Vagina (tissue), 2 donors: ENCODE results near the gene PALLD. TPM values are rescaled to one million over a fixed set of nuclear protein-coding genes. Genes with fewer than 3 reads are reported as not detected.

ENCODE experiments used
- DNase-seq, 2 donors: peaks; one replicate each; pipeline ENCODE4 v3.0.0-alpha.2; 2017; ENCODE audit errors: extremely low spot score in 2 of 2
- H3K27ac ChIP-seq: fragments of 200-600 bp; sonication (generic); one replicate; pipeline ENCODE4 v1.5.1; 2019
- H3K27me3 ChIP-seq: fragments of 200-600 bp; sonication (generic); one replicate; pipeline ENCODE4 v1.5.1; 2019
- H3K36me3 ChIP-seq, 2 donors: fragments of 200-600 bp; sonication (generic); one replicate each; pipeline ENCODE4 v1.5.1; 2017 to 2019
- H3K4me1 ChIP-seq: fragments of 200-600 bp; sonication (generic); one replicate; pipeline ENCODE4 v1.5.1; 2019
- H3K4me3 ChIP-seq, 2 donors: fragments of 200-600 bp; sonication (generic); 1 replicate in 1 of 2; 2 replicates in 1 of 2; pipeline ENCODE4 v1.5.1; 2016 to 2019
- H3K9me3 ChIP-seq: fragments of 200-600 bp; sonication (generic); one replicate; pipeline ENCODE4 v1.5.1; 2019
- POLR2A ChIP-seq, 2 donors: fragments of 450-650 bp; IDR thresholded peaks; one replicate each; pipeline ENCODE4 v1.6.1; 2017; ENCODE audit warnings: antibody characterized with exemption in 2 of 2, mild to moderate bottlenecking in 2 of 2, moderate library complexity in 2 of 2
- POLR2AphosphoS5 ChIP-seq, 2 donors: sonication (generic); formaldehyde crosslinking; IDR thresholded peaks; one replicate each; pipeline ENCODE4 v1.9.0; 2017; ENCODE audit warnings: antibody characterized with exemption in 2 of 2, mild to moderate bottlenecking in 2 of 2, low read depth in 1 of 2; ENCODE audit not compliant: insufficient read depth in 1 of 2
- intact Hi-C: fragments of 100-400 bp; cut with DNase I; formaldehyde crosslinking; loops from one replicate; pipeline ENCODE4 v1.15.1; 2023
- total RNA-seq: library from RNA; depleted of rRNA; stranded (reverse); fragments of >200 nt; gene quantifications from one replicate; pipeline ENCODE4 v1.2.3, GENCODE V29; 2016
- TF ChIP-seq, protein P1 (sequence below), 3 experiments: fragments of 450-650 bp in 2 of 3; fragments of 200-600 bp in 1 of 3; sonication (generic) in 1 of 3; IDR thresholded peaks; one replicate each; pipeline ENCODE4 v1.5.1; 2017 to 2019; ENCODE audit warnings: antibody characterized with exemption in 3 of 3, mild to moderate bottlenecking in 2 of 3, moderate library complexity in 2 of 3

PALLD gene
- total RNA-seq, 1 donor from 2014 or later = 229 TPM

DNA sequence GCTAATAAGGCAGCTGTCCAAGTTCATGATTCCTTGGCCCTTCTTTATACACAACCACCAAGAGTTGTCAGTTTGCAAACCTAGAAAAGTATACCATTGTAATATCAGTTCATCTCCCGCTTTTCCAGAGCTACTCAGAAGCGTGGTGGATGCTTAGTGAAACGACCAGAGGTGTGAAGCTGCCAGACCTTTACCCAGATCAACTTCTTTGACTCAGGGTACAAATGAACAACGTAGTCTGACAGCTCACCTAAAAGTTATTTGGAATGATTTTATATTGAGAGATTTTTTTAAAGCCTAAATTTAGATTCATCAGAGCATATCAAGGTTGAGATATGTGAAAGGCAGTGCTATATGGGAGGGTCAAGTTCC, 343.5 kb downstream of the PALLD start:
- Histone ChIP-seq H3K27me3 (no peaks in the 10 kb centered on the region), H3K4me1 (peaks cover 86% of the 10 kb centered on the region), H3K36me3 (no peaks in the 10 kb centered on the region), H3K4me3 (no peak overlapping the region), H3K27ac (peak overlapping the region; percentile 92), H3K9me3 (no peaks in the 10 kb centered on the region)
- TF ChIP-seq POLR2A (IDR thresholded peaks at IDR 0.05) (no peak), POLR2AphosphoS5 (IDR thresholded peaks at IDR 0.05; ENCODE audit: insufficient read depth in 1 of 2, low read depth in 1 of 2) (no peak)
- TF ChIP-seq, protein P1, sequence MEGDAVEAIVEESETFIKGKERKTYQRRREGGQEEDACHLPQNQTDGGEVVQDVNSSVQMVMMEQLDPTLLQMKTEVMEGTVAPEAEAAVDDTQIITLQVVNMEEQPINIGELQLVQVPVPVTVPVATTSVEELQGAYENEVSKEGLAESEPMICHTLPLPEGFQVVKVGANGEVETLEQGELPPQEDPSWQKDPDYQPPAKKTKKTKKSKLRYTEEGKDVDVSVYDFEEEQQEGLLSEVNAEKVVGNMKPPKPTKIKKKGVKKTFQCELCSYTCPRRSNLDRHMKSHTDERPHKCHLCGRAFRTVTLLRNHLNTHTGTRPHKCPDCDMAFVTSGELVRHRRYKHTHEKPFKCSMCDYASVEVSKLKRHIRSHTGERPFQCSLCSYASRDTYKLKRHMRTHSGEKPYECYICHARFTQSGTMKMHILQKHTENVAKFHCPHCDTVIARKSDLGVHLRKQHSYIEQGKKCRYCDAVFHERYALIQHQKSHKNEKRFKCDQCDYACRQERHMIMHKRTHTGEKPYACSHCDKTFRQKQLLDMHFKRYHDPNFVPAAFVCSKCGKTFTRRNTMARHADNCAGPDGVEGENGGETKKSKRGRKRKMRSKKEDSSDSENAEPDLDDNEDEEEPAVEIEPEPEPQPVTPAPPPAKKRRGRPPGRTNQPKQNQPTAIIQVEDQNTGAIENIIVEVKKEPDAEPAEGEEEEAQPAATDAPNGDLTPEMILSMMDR (IDR thresholded peaks at IDR 0.05) = no peak
- intact Hi-C loops = no loop called here
- no peak for DNase-seq

DNA sequence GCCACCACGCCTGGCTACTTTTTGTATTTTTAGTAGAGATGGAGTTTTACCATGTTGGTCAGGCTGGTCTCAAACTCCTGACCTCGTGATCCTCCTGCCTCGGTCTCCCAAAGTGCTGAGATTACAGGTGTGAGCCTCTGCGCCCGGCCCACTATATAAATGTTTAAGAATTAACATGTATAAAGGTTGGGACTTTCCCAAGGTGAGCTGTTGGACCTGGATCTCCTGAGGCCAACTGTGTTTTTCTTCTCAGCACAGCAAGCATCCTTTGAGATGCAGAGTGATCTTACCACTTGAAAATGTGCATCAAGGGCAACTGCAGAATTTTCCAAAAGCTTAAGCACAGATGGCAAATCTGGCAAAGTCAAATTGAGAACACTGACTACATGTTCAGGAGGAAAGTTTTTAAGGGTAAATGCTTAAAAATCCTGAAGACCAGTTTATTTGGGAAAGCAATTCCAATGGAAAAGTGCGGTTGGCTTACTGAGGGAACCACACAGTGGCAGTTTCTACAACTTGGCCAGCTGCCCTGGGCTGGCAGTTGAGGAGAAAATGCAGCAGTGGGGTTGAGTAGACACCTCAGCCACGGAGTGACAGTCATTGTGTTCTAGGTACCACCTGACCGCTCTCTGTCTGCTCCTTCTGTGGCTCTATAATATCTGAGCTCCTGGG, 344.3 kb downstream of the PALLD start:
- peaks cover 86% of the 10 kb centered on the region for H3K4me1 ChIP-seq
- TF ChIP-seq, protein P1 (IDR thresholded peaks at IDR 0.05) = no peak
- no peak for TF ChIP-seq POLR2A (IDR thresholded peaks at IDR 0.05)
- no peak for TF ChIP-seq POLR2AphosphoS5 (IDR thresholded peaks at IDR 0.05; ENCODE audit: insufficient read depth in 1 of 2, low read depth in 1 of 2)
- no peaks in the 10 kb centered on the region for H3K27me3 ChIP-seq
- no peaks in the 10 kb centered on the region for H3K9me3 ChIP-seq
- DNase-seq = no peak
- intact Hi-C loops = no loop called here
- H3K27ac ChIP-seq = peak overlapping the region; percentile 92
- H3K36me3 ChIP-seq = no peaks in the 10 kb centered on the region
- no peak overlapping the region for H3K4me3 ChIP-seq

DNA sequence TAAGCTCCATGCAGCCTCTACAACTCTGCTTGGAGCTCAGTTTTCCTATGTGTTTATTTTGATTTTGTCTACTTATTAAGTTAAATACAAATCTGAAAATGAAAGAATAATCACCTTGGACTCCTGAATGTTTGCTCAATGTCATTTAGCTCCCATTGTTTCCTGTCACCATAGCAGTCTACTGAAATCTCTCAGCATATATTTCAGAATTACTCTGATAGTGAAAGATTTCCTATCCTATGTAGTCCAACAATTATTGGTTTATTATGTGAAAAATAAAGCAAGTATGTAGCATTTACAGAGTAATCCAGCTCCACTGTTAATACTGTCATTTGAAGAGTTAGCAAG, 344.8 kb downstream of the PALLD start:
- TF ChIP-seq POLR2A (IDR thresholded peaks at IDR 0.05) = no peak
- Histone ChIP-seq H3K9me3 (no peaks in the 10 kb centered on the region), H3K27ac (peak overlapping the region; percentile 92), H3K36me3 (no peaks in the 10 kb centered on the region), H3K27me3 (no peaks in the 10 kb centered on the region), H3K4me3 (no peak overlapping the region), H3K4me1 (peaks cover 86% of the 10 kb centered on the region)
- intact Hi-C loops = no loop called here
- DNase-seq = no peak

DNA sequence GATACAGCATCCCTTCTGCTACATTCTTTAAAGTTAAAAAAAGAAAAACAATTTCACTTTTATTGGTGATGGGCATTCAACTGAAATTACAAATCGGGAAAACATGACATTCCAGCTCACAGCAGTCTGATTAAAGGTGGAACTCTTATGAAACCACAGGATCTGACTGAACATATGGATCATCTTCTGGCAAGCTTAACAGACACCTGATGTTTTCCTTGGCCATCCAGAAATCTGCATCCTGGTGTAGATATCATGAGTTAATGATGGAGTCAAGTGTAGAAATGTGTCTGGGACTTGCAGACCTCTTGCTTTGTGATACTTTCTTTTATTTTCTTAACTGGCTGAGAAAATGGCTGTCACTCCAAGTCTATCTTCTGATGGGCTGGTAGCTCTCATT, 345.3 kb downstream of the PALLD start:
- H3K4me1 ChIP-seq = peaks cover 87% of the 10 kb centered on the region
- H3K36me3 ChIP-seq = no peaks in the 10 kb centered on the region
- H3K4me3 ChIP-seq = no peak overlapping the region
- DNase-seq = no peak
- H3K27ac ChIP-seq = peak overlapping the region; percentile 92
- TF ChIP-seq POLR2AphosphoS5 (IDR thresholded peaks at IDR 0.05; ENCODE audit: insufficient read depth in 1 of 2, low read depth in 1 of 2) (no peak), POLR2A (IDR thresholded peaks at IDR 0.05) (no peak)
- TF ChIP-seq, protein P1 (IDR thresholded peaks at IDR 0.05) = no peak
- no peaks in the 10 kb centered on the region for H3K9me3 ChIP-seq
- intact Hi-C loops = no loop called here
- no peaks in the 10 kb centered on the region for H3K27me3 ChIP-seq

DNA sequence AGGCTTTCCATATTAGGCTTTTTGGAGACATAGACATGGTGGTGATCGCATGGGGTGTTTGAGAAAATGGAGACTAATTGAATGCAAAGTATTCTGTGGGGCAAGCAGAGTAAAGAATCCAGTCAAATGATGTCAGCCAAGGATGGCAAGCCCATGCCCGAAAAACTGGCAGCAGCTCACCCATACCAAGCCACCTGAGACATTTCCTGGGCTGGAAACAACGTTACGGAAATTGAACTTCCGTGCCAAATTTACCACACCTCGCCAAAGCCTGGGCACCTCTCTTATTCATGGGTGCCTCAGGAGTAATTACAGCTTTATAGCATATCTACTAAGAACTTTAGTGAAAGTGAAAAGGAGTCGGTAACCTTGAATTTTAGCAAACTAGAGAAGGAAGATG, 346.8 kb downstream of the PALLD start:
- Histone ChIP-seq H3K9me3 (no peaks in the 10 kb centered on the region), H3K36me3 (no peaks in the 10 kb centered on the region), H3K27ac (peak overlapping the region; percentile 92), H3K27me3 (no peaks in the 10 kb centered on the region), H3K4me1 (peaks cover 92% of the 10 kb centered on the region), H3K4me3 (no peak overlapping the region)
- intact Hi-C loops = no loop called here
- no peak for DNase-seq
- TF ChIP-seq POLR2AphosphoS5 (IDR thresholded peaks at IDR 0.05; ENCODE audit: insufficient read depth in 1 of 2, low read depth in 1 of 2) (no peak), POLR2A (IDR thresholded peaks at IDR 0.05) (no peak)
- TF ChIP-seq, protein P1 (IDR thresholded peaks at IDR 0.05) = no peak
